HCT116 (cell line): ENCODE data around the gene MACROD1. TPM values are rescaled to one million over a fixed set of nuclear protein-coding genes. Genes with fewer than 3 reads are reported as not detected.

Source experiments
- ATAC-seq: fragments of 200-7000 bp; cut with Tn5 transposase; 2 replicates; pipeline ENCODE4 v1.9.1; 2020; ENCODE audit warnings: mild to moderate bottlenecking, moderate library complexity
- BruUV-seq: library from RNA; stranded (reverse); fragments of 400-500 nt; replicated peaks from 2 replicates; lab custom pipeline; 2021; lab: Mats Ljungman, UMichigan
- CTCF ChIA-PET: fragments of 300-600 bp; sonication (Branson Sonifier 250); formaldehyde crosslinking; loops from one replicate; lab custom pipeline; 2021; ENCODE audit warnings: antibody characterized with exemption; lab: Charles Lee
- POLR2A ChIA-PET: fragments of 300-600, 350-600 bp; sonication (Branson Sonifier 250); formaldehyde crosslinking; loops from one replicate; lab custom pipeline; 2021; ENCODE audit warnings: antibody characterized with exemption; lab: Charles Lee
- RAD21 ChIA-PET, 2 experiments: fragments of 300-600 bp; sonication (Branson Sonifier 250); formaldehyde crosslinking; loops; one replicate each; lab custom pipeline; 2023; ENCODE audit warnings: low total read pairs in 2 of 2; ENCODE audit not compliant: uncharacterized antibody in 2 of 2, unreplicated experiment in 2 of 2, low non-redundant PET in 1 of 2; lab: Charles Lee
- DNase-seq: peaks from one replicate; pipeline ENCODE4 v3.0.0-alpha.2; 2010; ENCODE audit warnings: low read depth, low spot score
- H2AFZ ChIP-seq: fragments of 200-600 bp; shearing (Covaris generic), sonication (generic); 2 replicates; pipeline ENCODE4 v1.6.1; 2017; ENCODE audit warnings: low read depth, mixed run types, mixed read lengths, antibody characterized with exemption, low read length; ENCODE audit not compliant: poor library complexity, severe bottlenecking
- H3K27ac ChIP-seq: 2 replicates; pipeline ENCODE4 v1.5.1; 2012; ENCODE audit warnings: low read depth, low read length
- H3K27me3 ChIP-seq: fragments of 200-600 bp; sonication (generic); 2 replicates; pipeline ENCODE4 v1.6.1; 2016; ENCODE audit warnings: mixed run types, low read length, mixed read lengths; ENCODE audit not compliant: insufficient read depth
- H3K36me3 ChIP-seq, 2 experiments: fragments of 200-500 bp in 1 of 2; fragments of 200-600 bp in 1 of 2; sonication (Bioruptor generic) in 1 of 2; sonication (generic) in 1 of 2; 2 replicates each; pipeline versions ENCODE4 v1.5.1 to v1.6.1; 2014 to 2016; ENCODE audit warnings: low read length in 2 of 2, inconsistent platforms in 1 of 2, mixed read lengths in 1 of 2, mixed run types in 1 of 2; ENCODE audit not compliant: insufficient read depth in 2 of 2, control insufficient read depth in 1 of 2
- H3K4me1 ChIP-seq, 2 experiments: fragments of 200-600 bp in 1 of 2; sonication (generic) in 1 of 2; 2 replicates each; pipeline versions ENCODE4 v1.5.1 to v1.6.1; 2012 to 2017; ENCODE audit warnings: low read length in 2 of 2, inconsistent platforms in 1 of 2, mild to moderate bottlenecking in 1 of 2, mixed read lengths in 1 of 2, mixed run types in 1 of 2, moderate library complexity in 1 of 2; ENCODE audit not compliant: insufficient read depth in 2 of 2, control insufficient read depth in 1 of 2
- H3K4me2 ChIP-seq: fragments of 200-600 bp; sonication (generic); 2 replicates; pipeline ENCODE4 v1.6.1; 2017; ENCODE audit warnings: mixed run types, low read length, mixed read lengths
- H3K4me3 ChIP-seq, 2 experiments: fragments of 200-600 bp in 1 of 2; sonication (generic) in 1 of 2; replicated peaks in 1 of 2; 2 replicates each; pipeline ENCODE4 v1.5.1; 2011 to 2016; ENCODE audit warnings: low read length in 2 of 2, control low read depth in 1 of 2, low read depth in 1 of 2, mild to moderate bottlenecking in 1 of 2, mixed read lengths in 1 of 2, mixed run types in 1 of 2
- H3K79me2 ChIP-seq: fragments of 200-600 bp; sonication (generic); 2 replicates; pipeline ENCODE4 v1.6.1; 2017; ENCODE audit warnings: mild to moderate bottlenecking, mixed run types, low read length, moderate library complexity, mixed read lengths; ENCODE audit not compliant: insufficient read depth
- H3K9ac ChIP-seq: fragments of 200-600 bp; sonication (generic); 2 replicates; pipeline ENCODE4 v1.6.1; 2016; ENCODE audit warnings: low read length, mixed read lengths
- H3K9me2 ChIP-seq: fragments of 200-600 bp; sonication (generic), shearing (Covaris generic); 2 replicates; pipeline ENCODE4 v1.6.1; 2017; ENCODE audit warnings: mixed run types, mild to moderate bottlenecking, moderate library complexity; ENCODE audit not compliant: insufficient read depth
- H3K9me3 ChIP-seq, 2 experiments: fragments of 200-500 bp in 1 of 2; fragments of 200-600 bp in 1 of 2; sonication (Bioruptor generic) in 1 of 2; sonication (generic) in 1 of 2; 2 replicates each; pipeline ENCODE4 v1.6.1; 2014 to 2017; ENCODE audit warnings: low read length in 2 of 2, mixed read lengths in 2 of 2, inconsistent platforms in 1 of 2, low read depth in 1 of 2, mild to moderate bottlenecking in 1 of 2, mixed run types in 1 of 2, moderate library complexity in 1 of 2; ENCODE audit not compliant: control insufficient read depth in 1 of 2, insufficient read depth in 1 of 2
- H4K20me1 ChIP-seq: fragments of 200-600 bp; sonication (generic), shearing (Covaris generic); 2 replicates; pipeline ENCODE4 v1.6.1; 2017; ENCODE audit warnings: mixed run types, mild to moderate bottlenecking, moderate library complexity; ENCODE audit not compliant: insufficient read depth
- CBX3 ChIP-seq: IDR thresholded peaks from 2 replicates; pipeline ENCODE4 v1.6.1; 2012; ENCODE audit warnings: low read depth
- CEBPB ChIP-seq: IDR thresholded peaks from 2 replicates; pipeline ENCODE4 v1.6.1; 2012; ENCODE audit warnings: low read depth
- EZH2phosphoT487 ChIP-seq: fragments of 200-600 bp; IDR thresholded peaks from 2 replicates; pipeline ENCODE4 v1.6.1; 2018; ENCODE audit warnings: antibody characterized with exemption, borderline replicate concordance
- JUND ChIP-seq: IDR thresholded peaks from 2 replicates; pipeline ENCODE4 v1.6.1; 2012
- SP1 ChIP-seq: IDR thresholded peaks from 2 replicates; pipeline ENCODE4 v1.6.1; 2012; ENCODE audit warnings: low read depth
- YY1 ChIP-seq: IDR thresholded peaks from 2 replicates; pipeline ENCODE4 v1.6.1; 2011; ENCODE audit warnings: low read length, low read depth, moderate library complexity, mild to moderate bottlenecking; ENCODE audit not compliant: insufficient replicate concordance; ENCODE audit errors: extremely low read depth
- ZFX ChIP-seq: fragments of 450-650 bp; IDR thresholded peaks from 2 replicates; pipeline ENCODE4 v1.6.1; 2017
- intact Hi-C: fragments of 100-400 bp; cut with micrococcal nuclease; formaldehyde crosslinking; loops from 2 replicates; pipeline ENCODE4 v1.10.0; 2022
- total RNA-seq: library from RNA; stranded (reverse); gene quantifications from one replicate; pipeline ENCODE4 v1.2.1, GENCODE V29; 2021; ENCODE audit not compliant: unreplicated experiment
- TF ChIP-seq, protein P1 (sequence below): IDR thresholded peaks from 2 replicates; pipeline ENCODE4 v1.6.1; 2011; ENCODE audit warnings: mild to moderate bottlenecking, low read length, moderate library complexity; ENCODE audit not compliant: insufficient replicate concordance; ENCODE audit errors: extremely low read depth
- TF ChIP-seq, protein P2 (sequence below), 3 experiments: fragments of 200-600 bp in 1 of 3; sonication (generic) in 1 of 3; IDR thresholded peaks in 2 of 3; conservative IDR thresholded peaks in 1 of 3; 2 replicates each; pipeline ENCODE4 v1.5.1; 2012 to 2017; ENCODE audit warnings: low read depth in 2 of 3, low read length in 2 of 3, antibody characterized with exemption in 1 of 3, borderline replicate concordance in 1 of 3, control low read depth in 1 of 3, mild to moderate bottlenecking in 1 of 3, mixed read lengths in 1 of 3, mixed run types in 1 of 3, moderate library complexity in 1 of 3; ENCODE audit not compliant: insufficient read depth in 1 of 3

Gene MACROD1
- total RNA-seq, 1 experiment from 2014 or later = 61.1 TPM

DNA sequence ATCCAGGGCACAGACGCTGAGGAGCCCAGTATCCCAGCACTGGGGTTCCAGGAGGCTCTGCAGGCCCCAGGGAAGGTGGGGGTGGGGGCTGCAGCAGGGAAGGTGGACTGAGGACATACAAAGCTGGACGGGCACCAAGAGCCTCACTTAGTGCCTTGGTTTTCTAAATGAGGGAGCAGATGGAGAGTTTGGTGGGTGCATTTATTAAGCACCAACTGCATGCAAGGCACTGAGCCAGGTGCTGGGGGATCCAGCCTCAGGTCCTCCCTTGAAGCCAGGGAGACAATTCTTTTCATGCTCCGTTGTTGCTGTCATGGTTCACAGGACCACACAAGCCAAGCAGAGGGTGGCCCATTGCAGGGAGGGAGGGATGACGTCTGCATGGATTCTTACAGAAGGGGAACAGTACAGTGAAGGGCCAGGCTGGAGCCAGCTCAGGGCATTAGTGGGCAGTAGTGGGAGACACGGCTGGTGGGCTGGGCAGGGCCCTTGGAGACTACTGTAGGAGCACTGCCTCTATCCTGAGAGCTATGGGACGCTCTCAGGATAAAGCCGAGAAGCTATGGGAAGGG, 65.0 kb downstream of the MACROD1 start:
- H3K79me2 ChIP-seq = no peaks in the 10 kb centered on the region
- no peak for TF ChIP-seq YY1
- TF ChIP-seq ZFX = no peak
- TF ChIP-seq EZH2phosphoT487 = no peak
- no peak for TF ChIP-seq SP1
- TF ChIP-seq JUND = no peak
- no peak for TF ChIP-seq CBX3
- TF ChIP-seq, all 23 proteins: peak for 0
- intact Hi-C loops = loop anchor here (10.0 kb wide), 1 partner anchor 46 kb away; no protein-coding TSS in a partner anchor
- Histone ChIP-seq H3K9ac (no peak overlapping the region), H3K9me3 (no peaks in the 10 kb centered on the region), H3K27me3 (no peaks in the 10 kb centered on the region), H3K27ac (no peak overlapping the region), H3K9me2 (no peaks in the 10 kb centered on the region), H3K4me2 (no peak overlapping the region), H3K4me3 (no peak overlapping the region), H4K20me1 (no peaks in the 10 kb centered on the region), H3K36me3 (no peaks in the 10 kb centered on the region), H2AFZ (no peak overlapping the region), H3K4me1 (no peaks in the 10 kb centered on the region)
- POLR2A ChIA-PET = no interaction called here
- BruUV-seq = no TSS peak
- CTCF ChIA-PET = no interaction called here
- DNase-seq = no peak
- RAD21 ChIA-PET = no interaction called here
- ATAC-seq = no peak

DNA sequence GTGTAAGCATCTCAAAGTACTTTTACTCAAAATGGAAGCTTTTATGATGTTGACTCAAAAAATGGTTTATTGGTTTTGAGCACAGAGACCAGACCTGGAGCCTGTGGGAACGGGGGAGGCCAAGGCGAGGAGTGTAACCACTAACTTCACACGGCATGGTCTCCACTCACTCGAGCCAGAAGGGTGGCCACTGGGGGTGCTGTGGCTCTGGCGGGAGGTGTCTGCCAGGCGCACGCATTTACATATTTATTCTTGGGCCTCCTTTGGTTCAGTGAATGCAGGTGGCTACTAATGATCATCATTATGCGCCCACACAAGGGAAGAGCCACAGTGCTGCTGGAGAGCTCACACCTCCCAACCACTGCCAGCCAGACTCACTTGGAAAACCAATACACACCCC, 65.6 kb downstream of the MACROD1 start:
- ATAC-seq (peak; percentile 83), DNase-seq (no peak)
- BruUV-seq = no TSS peak
- ChIA-PET CTCF (no interaction called here), RAD21 (no interaction called here), POLR2A (no interaction called here)
- Histone ChIP-seq H3K36me3 (no peaks in the 10 kb centered on the region), H3K9me3 (no peaks in the 10 kb centered on the region), H3K27ac (no peak overlapping the region), H2AFZ (no peak overlapping the region), H3K79me2 (no peaks in the 10 kb centered on the region), H3K4me1 (peaks cover 0 to 3% of the 10 kb centered on the region in 2 experiments; a peak in 2 of 4 replicates), H3K4me3 (no peak overlapping the region), H4K20me1 (no peaks in the 10 kb centered on the region), H3K9ac (no peak overlapping the region), H3K27me3 (no peaks in the 10 kb centered on the region), H3K9me2 (no peaks in the 10 kb centered on the region), H3K4me2 (no peak overlapping the region)
- intact Hi-C loops = loop anchor here (10.0 kb wide), 1 partner anchor 46 kb away; no protein-coding TSS in a partner anchor
- TF ChIP-seq ZFX (no peak), CEBPB (no peak)
- TF ChIP-seq, protein P1, sequence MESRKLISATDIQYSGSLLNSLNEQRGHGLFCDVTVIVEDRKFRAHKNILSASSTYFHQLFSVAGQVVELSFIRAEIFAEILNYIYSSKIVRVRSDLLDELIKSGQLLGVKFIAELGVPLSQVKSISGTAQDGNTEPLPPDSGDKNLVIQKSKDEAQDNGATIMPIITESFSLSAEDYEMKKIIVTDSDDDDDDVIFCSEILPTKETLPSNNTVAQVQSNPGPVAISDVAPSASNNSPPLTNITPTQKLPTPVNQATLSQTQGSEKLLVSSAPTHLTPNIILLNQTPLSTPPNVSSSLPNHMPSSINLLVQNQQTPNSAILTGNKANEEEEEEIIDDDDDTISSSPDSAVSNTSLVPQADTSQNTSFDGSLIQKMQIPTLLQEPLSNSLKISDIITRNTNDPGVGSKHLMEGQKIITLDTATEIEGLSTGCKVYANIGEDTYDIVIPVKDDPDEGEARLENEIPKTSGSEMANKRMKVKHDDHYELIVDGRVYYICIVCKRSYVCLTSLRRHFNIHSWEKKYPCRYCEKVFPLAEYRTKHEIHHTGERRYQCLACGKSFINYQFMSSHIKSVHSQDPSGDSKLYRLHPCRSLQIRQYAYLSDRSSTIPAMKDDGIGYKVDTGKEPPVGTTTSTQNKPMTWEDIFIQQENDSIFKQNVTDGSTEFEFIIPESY = no peak
- TF ChIP-seq, protein P2, sequence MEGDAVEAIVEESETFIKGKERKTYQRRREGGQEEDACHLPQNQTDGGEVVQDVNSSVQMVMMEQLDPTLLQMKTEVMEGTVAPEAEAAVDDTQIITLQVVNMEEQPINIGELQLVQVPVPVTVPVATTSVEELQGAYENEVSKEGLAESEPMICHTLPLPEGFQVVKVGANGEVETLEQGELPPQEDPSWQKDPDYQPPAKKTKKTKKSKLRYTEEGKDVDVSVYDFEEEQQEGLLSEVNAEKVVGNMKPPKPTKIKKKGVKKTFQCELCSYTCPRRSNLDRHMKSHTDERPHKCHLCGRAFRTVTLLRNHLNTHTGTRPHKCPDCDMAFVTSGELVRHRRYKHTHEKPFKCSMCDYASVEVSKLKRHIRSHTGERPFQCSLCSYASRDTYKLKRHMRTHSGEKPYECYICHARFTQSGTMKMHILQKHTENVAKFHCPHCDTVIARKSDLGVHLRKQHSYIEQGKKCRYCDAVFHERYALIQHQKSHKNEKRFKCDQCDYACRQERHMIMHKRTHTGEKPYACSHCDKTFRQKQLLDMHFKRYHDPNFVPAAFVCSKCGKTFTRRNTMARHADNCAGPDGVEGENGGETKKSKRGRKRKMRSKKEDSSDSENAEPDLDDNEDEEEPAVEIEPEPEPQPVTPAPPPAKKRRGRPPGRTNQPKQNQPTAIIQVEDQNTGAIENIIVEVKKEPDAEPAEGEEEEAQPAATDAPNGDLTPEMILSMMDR (IDR thresholded peaks at IDR 0.05 in 2 of 3, conservative IDR thresholded peaks at IDR 0.05 in 1 of 3; ENCODE audit: borderline replicate concordance in 1 of 3, insufficient read depth in 1 of 3, low read depth in 2 of 3, low read length in 2 of 3) = peak in 2 of 3 experiments; percentile 49 to 52; a peak in 3 of 6 replicates
